Lower leg skin (tissue), 4 donors: ENCODE data around the gene ABI1. TPM values are rescaled to one million over a fixed set of nuclear protein-coding genes. Genes with fewer than 3 reads are reported as not detected.

Source experiments
- DNase-seq, 2 donors: peaks; one replicate each; pipeline ENCODE4 v3.0.0-alpha.2; 2019; ENCODE audit warnings: low spot score in 2 of 2
- H3K4me3 ChIP-seq: fragments of 200-600 bp; sonication (generic); 2 replicates; pipeline ENCODE4 v1.5.1; 2017; ENCODE audit warnings: mild to moderate bottlenecking, low read depth; ENCODE audit not compliant: poor library complexity, severe bottlenecking
- CTCF ChIP-seq, 3 donors: fragments of 450-650 bp; IDR thresholded peaks; one replicate each; pipeline ENCODE4 v1.5.1; 2016; ENCODE audit warnings: antibody characterized with exemption in 3 of 3, mild to moderate bottlenecking in 3 of 3, moderate library complexity in 2 of 3
- POLR2A ChIP-seq, 2 donors: fragments of 450-650 bp; IDR thresholded peaks; one replicate each; pipeline ENCODE4 v1.6.1; 2016 to 2017; ENCODE audit warnings: antibody characterized with exemption in 2 of 2, mild to moderate bottlenecking in 1 of 2, moderate library complexity in 1 of 2
- WGBS, 2 donors: methylation state at CpG; one replicate each; pipeline ENCODE4 v1.1.5; 2018; 5-methylcytosine and 5-hydroxymethylcytosine counted together
- intact Hi-C: fragments of 100-400 bp; cut with DNase I; formaldehyde crosslinking; loops from one replicate; pipeline ENCODE4 v1.15.0; 2023; ENCODE audit warnings: low total_unique reads
- total RNA-seq, 4 donors: library from RNA; depleted of rRNA; stranded (reverse); fragments of >200 nt; gene quantifications; one replicate each; pipeline ENCODE4 v1.1.0, GENCODE V29; 2016

ABI1 gene
- total RNA-seq, 4 donors from 2014 or later = 59.6 to 78.5 (median 68.4) TPM

GRCh38 chr10:26779176-26779860 is 81.4 kb downstream of the ABI1 start:
- TF ChIP-seq CTCF (IDR thresholded peaks at IDR 0.05) (no peak), POLR2A (IDR thresholded peaks at IDR 0.05) (no peak)
- no peak overlapping the region for H3K4me3 ChIP-seq
- intact Hi-C loops = no loop called here
- no peak for DNase-seq
- WGBS, 2 donors = 64 to 67% methylated on average over 4 of the region's 4 CpGs

DNA sequence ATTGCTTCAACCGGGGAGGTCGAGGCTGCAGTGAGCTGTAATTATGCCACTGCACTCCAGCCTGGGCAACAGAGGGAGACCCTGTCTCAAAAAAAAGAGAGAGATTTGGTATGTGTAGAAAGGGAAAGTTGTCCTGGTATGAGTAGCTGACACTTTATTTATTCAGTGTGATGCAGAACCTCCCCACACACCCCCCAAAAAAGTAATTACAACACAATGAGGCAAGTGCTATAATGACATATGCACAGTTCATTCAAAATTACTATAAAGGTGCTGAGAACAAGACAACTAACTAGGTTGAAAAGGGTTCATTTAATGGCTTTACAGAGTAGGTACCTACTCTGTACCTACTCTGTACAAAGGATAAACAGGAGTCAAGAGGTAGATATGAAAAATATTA is 83.1 kb downstream of the ABI1 start:
- intact Hi-C loops = no loop called here
- WGBS, 2 donors = 100% methylated on average over 2 of the region's 2 CpGs
- TF ChIP-seq CTCF (IDR thresholded peaks at IDR 0.05) (no peak), POLR2A (IDR thresholded peaks at IDR 0.05) (no peak)
- H3K4me3 ChIP-seq = no peak overlapping the region
- DNase-seq = no peak

GRCh38 chr10:26776258-26776657 is 84.5 kb downstream of the ABI1 start:
- TF ChIP-seq CTCF (IDR thresholded peaks at IDR 0.05) (no peak), POLR2A (IDR thresholded peaks at IDR 0.05) (no peak)
- 97 to 100% methylated on average over 1 of the region's 1 CpG for WGBS, 2 donors
- no peak overlapping the region for H3K4me3 ChIP-seq

DNA sequence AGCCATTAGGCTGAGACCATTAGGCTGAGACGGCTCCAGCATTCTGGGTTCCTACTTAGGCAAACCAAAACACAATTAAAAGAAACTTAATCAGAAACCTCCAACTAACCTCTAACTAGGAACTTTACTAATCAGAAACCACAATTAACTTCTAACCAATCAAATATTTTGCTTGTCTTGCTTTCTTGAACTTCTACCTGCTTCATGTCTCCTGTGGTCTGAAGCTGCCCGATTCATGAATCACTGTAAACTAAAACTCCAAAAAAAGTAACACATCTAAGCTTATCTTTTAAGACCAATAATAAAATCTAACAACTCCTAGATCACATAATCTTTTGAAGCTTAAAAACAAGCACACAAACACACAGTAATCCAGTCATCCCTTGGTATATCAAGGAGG is 87.1 kb downstream of the ABI1 start:
- DNase-seq = no peak
- TF ChIP-seq POLR2A (IDR thresholded peaks at IDR 0.05) = no peak
- TF ChIP-seq CTCF (IDR thresholded peaks at IDR 0.05) = no peak
- H3K4me3 ChIP-seq = no peak overlapping the region
- WGBS, 2 donors = 92 to 94% methylated on average over 2 of the region's 2 CpGs
- intact Hi-C loops = no loop called here

More at GRCh38 chr10:26776258-26776657, 84.5 kb downstream of the ABI1 start:
- intact Hi-C loops = no loop called here
- DNase-seq = no peak

DNA sequence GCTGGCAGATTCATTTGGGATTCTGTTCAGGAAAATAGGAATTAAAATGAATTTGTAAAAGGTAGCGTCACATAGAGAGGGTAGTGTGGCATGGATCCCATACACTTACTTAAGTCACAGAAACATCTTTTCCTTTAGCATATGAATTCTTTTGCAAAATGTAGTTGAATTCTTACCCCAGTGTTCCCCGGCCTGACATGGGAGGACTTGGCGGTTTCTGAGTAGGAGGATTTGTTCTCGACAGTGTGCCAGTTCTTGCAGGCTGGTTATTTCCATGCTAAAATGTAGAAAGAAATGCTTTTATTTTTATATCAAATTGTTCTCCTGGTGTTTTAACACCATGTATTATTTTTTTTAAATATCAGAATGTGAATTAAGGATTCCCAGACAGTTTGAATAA is 90.7 kb downstream of the ABI1 start:
- 96 to 97% methylated on average over 4 of the region's 4 CpGs for WGBS, 2 donors

More for the DNA sequence above, 90.7 kb downstream of the ABI1 start:
- DNase-seq = no peak
- TF ChIP-seq POLR2A (IDR thresholded peaks at IDR 0.05) (no peak), CTCF (IDR thresholded peaks at IDR 0.05) (no peak)
- intact Hi-C loops = no loop called here
- H3K4me3 ChIP-seq = no peak overlapping the region
